PC-3 (cell line): Measurements from ENCODE around the gene FDXR. TPM values are rescaled to one million over a fixed set of nuclear protein-coding genes. Genes with fewer than 3 reads are reported as not detected.

Source experiments
- ATAC-seq: fragments of 200-7000 bp; cut with Tn5 transposase; 2 replicates; pipeline ENCODE4 v1.9.1; 2020; ENCODE audit warnings: mild to moderate bottlenecking, moderate library complexity
- BruUV-seq: library from RNA; stranded (reverse); fragments of 400-500 nt; replicated peaks from 2 replicates; lab custom pipeline; 2021; lab: Mats Ljungman, UMichigan
- CTCF ChIA-PET: fragments of 300-600 bp; sonication (Branson Sonifier 250); formaldehyde crosslinking; loops from one replicate; lab custom pipeline; 2022; ENCODE audit warnings: antibody characterized with exemption; lab: Charles Lee
- POLR2A ChIA-PET: fragments of 300-600 bp; sonication (Branson Sonifier 250); formaldehyde crosslinking; loops from one replicate; lab custom pipeline; 2022; ENCODE audit warnings: antibody characterized with exemption; ENCODE audit not compliant: unreplicated experiment; lab: Charles Lee
- DNase-seq: peaks from one replicate; pipeline ENCODE4 v3.0.0-alpha.2; 2015
- H2AFZ ChIP-seq: fragments of 300-600 bp; sonication (generic); 2 replicates; pipeline ENCODE4 v1.6.0; 2016; ENCODE audit warnings: antibody characterized with exemption, low read length
- H3F3A ChIP-seq: fragments of 300-600 bp; sonication (generic); one replicate; pipeline ENCODE4 v1.6.0; 2017; ENCODE audit warnings: antibody characterized with exemption, low read length, control low read depth, mild to moderate bottlenecking; ENCODE audit not compliant: unreplicated experiment
- H3K27ac ChIP-seq: fragments of 300-600 bp; sonication (generic); 2 replicates; pipeline ENCODE4 v1.5.1; 2016; ENCODE audit warnings: mild to moderate bottlenecking, low read length
- H3K27me3 ChIP-seq: fragments of 300-600 bp; sonication (generic); 2 replicates; pipeline ENCODE4 v1.6.1; 2016; ENCODE audit warnings: low read length, mixed read lengths
- H3K36me3 ChIP-seq: fragments of 300-600 bp; sonication (generic); 2 replicates; pipeline ENCODE4 v1.6.1; 2016; ENCODE audit warnings: low read depth, mixed run types, low read length, mixed read lengths
- H3K4me1 ChIP-seq: fragments of 300-600 bp; sonication (generic); 2 replicates; pipeline ENCODE4 v1.5.1; 2016; ENCODE audit warnings: low read length; ENCODE audit not compliant: insufficient read depth
- H3K4me2 ChIP-seq: fragments of 300-600 bp; sonication (generic); 2 replicates; pipeline ENCODE4 v1.6.0; 2016; ENCODE audit warnings: low read length
- H3K4me3 ChIP-seq: fragments of 300-600 bp; sonication (generic); 2 replicates; pipeline ENCODE4 v1.5.1; 2016; ENCODE audit warnings: mild to moderate bottlenecking, low read length, mixed read lengths
- H3K79me2 ChIP-seq: fragments of 300-600 bp; sonication (generic); 2 replicates; pipeline ENCODE4 v1.6.1; 2017; ENCODE audit warnings: low read length, mixed read lengths
- H3K9ac ChIP-seq: fragments of 300-600 bp; sonication (generic); 2 replicates; pipeline ENCODE4 v1.6.0; 2016; ENCODE audit warnings: mild to moderate bottlenecking, low read length
- H3K9me2 ChIP-seq: fragments of 300-600 bp; sonication (generic); replicated peaks from 2 replicates; pipeline ENCODE4 v1.6.1; 2016; ENCODE audit warnings: mixed run types, low read length, mixed read lengths
- H3K9me3 ChIP-seq: fragments of 300-600 bp; sonication (generic); 2 replicates; pipeline ENCODE4 v1.6.1; 2016; ENCODE audit warnings: low read length, mixed read lengths
- H4K20me1 ChIP-seq: fragments of 300-600 bp; sonication (generic); 2 replicates; pipeline ENCODE4 v1.6.1; 2016; ENCODE audit warnings: low read length, mixed read lengths
- EZH2 ChIP-seq: fragments of 300-600 bp; sonication (generic); IDR thresholded peaks from one replicate; pipeline ENCODE4 v1.6.1; 2017; ENCODE audit warnings: antibody characterized with exemption, mild to moderate bottlenecking, low read length; ENCODE audit not compliant: unreplicated experiment
- EZH2phosphoT487 ChIP-seq: fragments of 300-600 bp; sonication (generic); IDR thresholded peaks from 2 replicates; pipeline ENCODE4 v1.6.1; 2018; ENCODE audit warnings: mild to moderate bottlenecking, antibody characterized with exemption, low read length, borderline replicate concordance
- intact Hi-C: fragments of 100-400 bp; cut with micrococcal nuclease; formaldehyde crosslinking; loops from 2 replicates; pipeline ENCODE4 v1.9.0; 2023
- total RNA-seq: library from RNA; depleted of rRNA; stranded (reverse); fragments of >200 nt; gene quantifications from 2 replicates; pipeline ENCODE4 v1.2.3, GENCODE V29; 2014
- TF ChIP-seq, protein P1 (sequence below): fragments of 300-600 bp; sonication (generic); conservative IDR thresholded peaks from 2 replicates; pipeline ENCODE4 v1.5.1; 2017; ENCODE audit warnings: antibody characterized with exemption, low read depth, mild to moderate bottlenecking, low read length

Gene FDXR
- total RNA-seq, 1 experiment from 2014 or later, result 28.1 TPM

DNA sequence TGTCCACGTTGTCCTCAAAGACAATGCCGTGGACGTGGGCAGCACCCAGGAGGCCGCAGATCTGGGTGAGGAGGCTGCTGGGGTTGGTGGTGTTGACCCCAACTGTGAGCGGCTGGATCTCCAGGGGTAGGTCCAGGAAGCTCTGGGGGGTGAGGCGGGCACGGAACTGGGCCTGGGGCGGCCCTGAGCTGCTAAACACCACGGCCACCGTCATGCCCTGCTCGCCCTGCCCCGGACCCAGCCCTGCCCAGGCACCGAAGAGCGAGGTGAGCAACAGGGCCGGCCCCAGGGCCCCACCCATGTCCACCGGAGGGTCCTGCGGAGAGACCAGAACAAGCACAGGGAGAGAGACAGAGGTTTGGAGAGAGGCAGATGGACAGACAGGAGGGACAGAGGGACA lies 18.0 kb downstream of the FDXR start:
- intact Hi-C loops, result no loop called here
- H3K36me3 ChIP-seq, result no peaks in the 10 kb centered on the region
- no TSS peak for BruUV-seq
- H2AFZ ChIP-seq, result no peak overlapping the region
- H3K9ac ChIP-seq, result no peak overlapping the region
- no peak overlapping the region for H3K4me2 ChIP-seq
- no peak overlapping the region for H3K4me3 ChIP-seq
- CTCF ChIA-PET, result no interaction called here
- H3K27me3 ChIP-seq, result peaks cover 73% of the 10 kb centered on the region
- ATAC-seq, result no peak
- no peaks in the 10 kb centered on the region for H3K9me3 ChIP-seq
- H3K4me1 ChIP-seq, result no peaks in the 10 kb centered on the region
- no peaks in the 10 kb centered on the region for H3K79me2 ChIP-seq
- no peaks in the 10 kb centered on the region for H3F3A ChIP-seq
- no peaks in the 10 kb centered on the region for H3K9me2 ChIP-seq
- POLR2A ChIA-PET, result no interaction called here
- no peak overlapping the region for H3K27ac ChIP-seq
- no peak for DNase-seq
- H4K20me1 ChIP-seq, result no peaks in the 10 kb centered on the region
- TF ChIP-seq EZH2 (no peak), EZH2phosphoT487 (no peak)
- TF ChIP-seq, protein P1, sequence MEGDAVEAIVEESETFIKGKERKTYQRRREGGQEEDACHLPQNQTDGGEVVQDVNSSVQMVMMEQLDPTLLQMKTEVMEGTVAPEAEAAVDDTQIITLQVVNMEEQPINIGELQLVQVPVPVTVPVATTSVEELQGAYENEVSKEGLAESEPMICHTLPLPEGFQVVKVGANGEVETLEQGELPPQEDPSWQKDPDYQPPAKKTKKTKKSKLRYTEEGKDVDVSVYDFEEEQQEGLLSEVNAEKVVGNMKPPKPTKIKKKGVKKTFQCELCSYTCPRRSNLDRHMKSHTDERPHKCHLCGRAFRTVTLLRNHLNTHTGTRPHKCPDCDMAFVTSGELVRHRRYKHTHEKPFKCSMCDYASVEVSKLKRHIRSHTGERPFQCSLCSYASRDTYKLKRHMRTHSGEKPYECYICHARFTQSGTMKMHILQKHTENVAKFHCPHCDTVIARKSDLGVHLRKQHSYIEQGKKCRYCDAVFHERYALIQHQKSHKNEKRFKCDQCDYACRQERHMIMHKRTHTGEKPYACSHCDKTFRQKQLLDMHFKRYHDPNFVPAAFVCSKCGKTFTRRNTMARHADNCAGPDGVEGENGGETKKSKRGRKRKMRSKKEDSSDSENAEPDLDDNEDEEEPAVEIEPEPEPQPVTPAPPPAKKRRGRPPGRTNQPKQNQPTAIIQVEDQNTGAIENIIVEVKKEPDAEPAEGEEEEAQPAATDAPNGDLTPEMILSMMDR, result no peak

DNA sequence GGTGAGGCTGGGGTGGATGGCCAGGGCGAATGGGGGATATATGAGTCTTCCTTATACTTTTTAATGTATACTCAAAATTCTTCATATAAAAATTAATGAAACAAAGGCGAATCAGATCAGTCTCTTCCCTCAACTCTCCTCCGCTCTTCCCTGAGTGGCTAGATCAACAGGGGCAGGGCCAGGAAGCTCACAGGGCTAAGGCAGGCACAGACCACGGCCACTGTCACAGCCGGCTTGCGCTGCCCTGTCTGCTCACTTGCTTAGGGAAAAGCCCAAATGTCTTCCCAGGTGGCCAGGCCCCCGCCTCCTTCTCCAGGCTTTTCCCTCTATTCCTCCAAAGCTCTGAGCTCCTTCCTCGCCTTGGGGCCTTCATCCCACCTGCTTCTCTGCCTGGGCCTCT lies 19.1 kb downstream of the FDXR start:
- Histone ChIP-seq H3K4me1 (no peaks in the 10 kb centered on the region), H4K20me1 (no peaks in the 10 kb centered on the region), H3K4me2 (no peak overlapping the region), H3K9me3 (no peaks in the 10 kb centered on the region), H3K36me3 (no peaks in the 10 kb centered on the region), H3K79me2 (no peaks in the 10 kb centered on the region), H3K27ac (no peak overlapping the region), H2AFZ (no peak overlapping the region), H3K9ac (no peak overlapping the region), H3K4me3 (no peak overlapping the region), H3F3A (no peaks in the 10 kb centered on the region), H3K9me2 (no peaks in the 10 kb centered on the region), H3K27me3 (peaks cover 63% of the 10 kb centered on the region)
- BruUV-seq, result no TSS peak
- ATAC-seq (no peak), DNase-seq (no peak)
- intact Hi-C loops, result no loop called here
- ChIA-PET CTCF (no interaction called here), POLR2A (no interaction called here)
- TF ChIP-seq EZH2phosphoT487, result no peak

DNA sequence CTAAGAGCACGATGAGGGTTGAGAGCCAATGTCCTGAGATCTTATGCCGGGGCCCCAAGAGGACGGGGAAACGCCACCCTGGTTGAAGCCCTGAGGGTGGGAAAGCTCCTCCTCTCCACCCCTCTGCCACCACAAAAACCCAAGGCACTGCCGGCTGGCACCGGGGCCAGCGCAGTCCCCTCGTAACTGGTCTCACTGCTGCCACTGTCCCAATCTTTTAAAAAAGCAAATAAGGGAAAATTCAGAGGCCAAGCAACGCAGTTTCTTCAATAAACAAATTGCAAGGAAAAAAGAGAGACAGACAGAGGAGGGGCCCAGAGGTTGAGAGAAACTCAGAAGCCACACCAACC lies 19.8 kb downstream of the FDXR start:
- ChIA-PET POLR2A (no interaction called here), CTCF (interaction anchor here (1.7 kb wide), 1 partner anchor 10 kb away, joined by 4 read pairs; no protein-coding TSS in a partner anchor)
- no peak for ATAC-seq
- Histone ChIP-seq H3K9me3 (no peaks in the 10 kb centered on the region), H3K9me2 (no peaks in the 10 kb centered on the region), H3K27me3 (peaks cover 59% of the 10 kb centered on the region), H3K4me1 (no peaks in the 10 kb centered on the region), H3K4me2 (no peak overlapping the region), H3K4me3 (no peak overlapping the region), H3K36me3 (no peaks in the 10 kb centered on the region), H3K79me2 (no peaks in the 10 kb centered on the region), H2AFZ (no peak overlapping the region), H3F3A (no peaks in the 10 kb centered on the region), H3K27ac (no peak overlapping the region), H3K9ac (no peak overlapping the region), H4K20me1 (no peaks in the 10 kb centered on the region)
- intact Hi-C loops, result no loop called here
- TF ChIP-seq, protein P1, result no peak
- no peak for TF ChIP-seq EZH2phosphoT487
- no peak for TF ChIP-seq EZH2
- BruUV-seq, result no TSS peak
- DNase-seq, result no peak
